ENCODE data around the gene LRCOL1. TPM values are rescaled to one million over a fixed set of nuclear protein-coding genes. Genes with fewer than 3 reads are reported as not detected.
A peak's percentile ranks its signal among the peaks of the same experiment; 100 is the strongest.
"Not testable (repeated sequence)": the region's sequence is repeated elsewhere in the genome, so short reads cannot be mapped to it uniquely, and the experiment has no call there.

Gene LRCOL1
- polyA plus RNA-seq, 2 donors: 0.22 TPM; not detected in 1

DNA sequence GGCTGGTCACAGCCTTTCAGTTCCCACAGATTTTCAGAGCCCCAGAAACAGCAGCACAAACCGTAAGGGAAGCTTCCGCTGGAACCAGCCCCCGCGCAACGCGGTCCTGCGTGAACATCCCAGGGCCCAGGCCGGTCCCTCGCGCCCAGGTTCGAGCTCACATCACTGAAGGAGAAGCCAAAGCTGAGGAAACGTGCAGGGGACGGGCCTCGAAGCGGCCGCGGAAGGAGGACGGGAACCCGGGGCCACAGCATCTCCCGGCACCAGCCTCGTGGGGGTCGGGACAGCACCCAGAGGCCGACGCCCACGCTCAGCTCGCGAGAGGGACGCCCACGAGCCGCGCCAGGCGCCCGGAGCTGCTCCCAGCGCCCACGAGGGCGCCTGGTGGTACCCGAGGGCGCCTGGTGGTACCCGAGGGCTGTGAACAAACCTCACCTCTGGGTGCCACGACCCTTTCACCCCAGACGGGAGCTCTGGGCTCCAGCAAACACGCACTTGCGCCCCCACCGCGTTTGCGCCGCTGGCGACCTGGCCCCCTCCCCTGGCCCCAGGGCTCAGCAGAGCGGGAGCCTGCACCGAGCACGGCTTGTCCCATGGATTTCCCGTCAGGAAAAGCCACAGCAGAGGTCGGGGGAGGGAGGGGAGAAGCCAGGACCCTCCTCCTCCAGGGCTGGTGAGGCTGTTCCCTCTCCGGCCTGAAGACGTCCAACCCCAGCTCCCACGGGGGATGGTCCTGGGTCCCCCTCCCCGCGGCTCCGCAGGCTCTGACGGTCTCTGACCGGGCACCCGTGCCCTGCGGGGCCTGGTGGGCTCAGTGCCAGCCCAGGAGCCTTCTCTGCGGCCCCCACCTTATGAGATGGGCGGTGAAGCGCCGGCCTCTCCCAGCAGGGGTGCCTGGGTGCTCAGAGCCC, 6.9 kb downstream of the LRCOL1 start:
- Histone ChIP-seq H3K36me3 (ENCODE audit: control insufficient read depth in 2 of 2, insufficient read depth in 2 of 2, low read length in 1 of 2) (no peaks in the 10 kb centered on the region), H3K4me3 (ENCODE audit: low read depth in 1 of 2, low read length in 2 of 2) (peak overlapping the region in 1 of 2 donors; percentile 32), H3K9me3 (ENCODE audit: control insufficient read depth in 2 of 2, insufficient read depth in 1 of 2, low read depth in 1 of 2, low read length in 1 of 2) (no peaks in the 10 kb centered on the region), H3K27ac (ENCODE audit: low read depth in 2 of 2, low read length in 1 of 2) (no peak overlapping the region), H3K4me1 (ENCODE audit: control insufficient read depth in 2 of 2, insufficient read depth in 2 of 2, low read length in 1 of 2) (peaks cover 3 to 14% of the 10 kb centered on the region in 2 donors), H3K27me3 (ENCODE audit: control insufficient read depth in 1 of 2, insufficient read depth in 2 of 2, low read length in 2 of 2) (peaks cover 4 to 7% of the 10 kb centered on the region in 2 donors)
- WGBS, 2 donors: 31 to 46% methylated on average over 39 to 67 of the region's 67 CpGs

DNA sequence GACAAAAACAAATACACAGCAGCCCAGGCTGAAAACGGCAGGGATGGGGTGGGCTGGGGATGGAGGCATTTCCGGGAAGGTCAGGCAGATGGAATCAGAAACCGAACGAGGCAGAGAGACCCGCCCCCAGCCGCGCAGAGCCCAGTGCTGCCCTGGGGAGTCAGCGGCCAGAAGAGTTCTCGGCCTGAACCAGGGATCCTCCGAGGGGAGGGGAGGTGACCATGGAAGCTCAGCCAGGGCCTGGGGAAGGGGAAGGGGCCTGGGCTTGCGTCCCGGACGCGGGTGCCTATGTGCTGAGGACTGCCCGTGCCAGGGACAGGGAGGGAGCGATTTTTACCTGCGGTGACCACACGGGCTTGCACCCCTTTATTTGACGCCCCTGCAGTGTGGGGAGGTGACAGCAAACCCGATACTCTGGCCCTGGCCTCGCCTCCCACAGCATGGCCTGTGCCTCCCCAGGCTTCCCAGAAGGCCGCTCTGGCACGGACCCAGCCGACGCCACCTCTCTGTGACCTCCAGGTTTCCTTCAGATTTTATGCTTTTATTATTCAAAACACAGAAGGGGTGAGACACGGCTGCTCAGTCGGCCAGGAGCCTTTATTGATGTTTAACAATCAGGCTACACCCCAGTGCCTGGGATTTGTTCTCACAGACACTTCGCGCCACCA, 7.7 kb downstream of the LRCOL1 start:
- WGBS, 2 donors: 39 to 51% methylated on average over 29 of the region's 29 CpGs
- H3K27me3 ChIP-seq (ENCODE audit: control insufficient read depth in 1 of 2, insufficient read depth in 2 of 2, low read length in 2 of 2): peaks cover 4 to 7% of the 10 kb centered on the region in 2 donors
- no peak overlapping the region for H3K4me3 ChIP-seq (ENCODE audit: low read depth in 1 of 2, low read length in 2 of 2)
- no peaks in the 10 kb centered on the region for H3K9me3 ChIP-seq (ENCODE audit: control insufficient read depth in 2 of 2, insufficient read depth in 1 of 2, low read depth in 1 of 2, low read length in 1 of 2)
- H3K27ac ChIP-seq (ENCODE audit: low read depth in 2 of 2, low read length in 1 of 2): peak overlapping the region in 1 of 2 donors; percentile 37
- H3K36me3 ChIP-seq (ENCODE audit: control insufficient read depth in 2 of 2, insufficient read depth in 2 of 2, low read length in 1 of 2): no peaks in the 10 kb centered on the region
- peaks cover 3 to 14% of the 10 kb centered on the region in 2 donors for H3K4me1 ChIP-seq (ENCODE audit: control insufficient read depth in 2 of 2, insufficient read depth in 2 of 2, low read length in 1 of 2)

DNA sequence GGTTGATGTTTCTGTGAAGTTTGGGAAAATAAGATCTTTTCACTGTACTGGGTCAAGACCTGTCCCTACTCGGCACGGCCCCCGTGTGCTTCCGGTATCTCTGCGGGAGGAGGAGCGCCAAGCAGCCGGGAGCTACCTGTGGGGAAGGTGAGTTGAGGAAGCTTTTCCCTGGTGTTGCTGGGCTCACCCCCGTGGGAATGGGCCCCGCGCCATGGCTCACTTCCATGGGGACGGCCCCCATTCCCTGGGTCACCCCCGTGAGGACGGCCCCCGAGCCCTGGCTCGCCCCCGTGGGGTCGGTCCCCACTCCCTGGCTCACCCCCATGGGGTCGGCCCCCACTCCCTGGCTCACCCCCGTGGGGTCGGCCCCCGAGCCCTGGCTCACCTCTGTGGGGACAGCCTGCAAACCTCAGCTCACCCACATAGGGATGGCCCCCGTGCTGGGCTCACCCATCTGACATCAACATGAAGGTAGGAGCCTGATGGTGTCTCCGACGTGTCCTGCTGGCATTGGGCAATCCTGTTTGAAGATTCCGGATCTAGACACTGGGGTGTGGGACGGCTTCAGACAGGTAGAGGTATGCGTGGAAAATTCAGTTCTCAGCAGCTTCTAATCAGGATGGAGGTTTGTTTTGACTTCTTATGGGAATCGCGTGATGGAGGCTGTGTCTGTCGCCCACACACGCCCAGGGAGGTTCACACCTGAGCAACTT, 9.1 kb downstream of the LRCOL1 start:
- Histone ChIP-seq H3K4me3 (ENCODE audit: low read depth in 1 of 2, low read length in 2 of 2) (no peak overlapping the region), H3K4me1 (ENCODE audit: control insufficient read depth in 2 of 2, insufficient read depth in 2 of 2, low read length in 1 of 2) (peaks cover 3 to 14% of the 10 kb centered on the region in 2 donors), H3K36me3 (ENCODE audit: control insufficient read depth in 2 of 2, insufficient read depth in 2 of 2, low read length in 1 of 2) (no peaks in the 10 kb centered on the region), H3K27ac (ENCODE audit: low read depth in 2 of 2, low read length in 1 of 2) (no peak overlapping the region), H3K9me3 (ENCODE audit: control insufficient read depth in 2 of 2, insufficient read depth in 1 of 2, low read depth in 1 of 2, low read length in 1 of 2) (no peaks in the 10 kb centered on the region), H3K27me3 (ENCODE audit: control insufficient read depth in 1 of 2, insufficient read depth in 2 of 2, low read length in 2 of 2) (peaks cover 4 to 7% of the 10 kb centered on the region in 2 donors)
- 65 to 75% methylated on average over 27 to 31 of the region's 31 CpGs for WGBS, 2 donors

DNA sequence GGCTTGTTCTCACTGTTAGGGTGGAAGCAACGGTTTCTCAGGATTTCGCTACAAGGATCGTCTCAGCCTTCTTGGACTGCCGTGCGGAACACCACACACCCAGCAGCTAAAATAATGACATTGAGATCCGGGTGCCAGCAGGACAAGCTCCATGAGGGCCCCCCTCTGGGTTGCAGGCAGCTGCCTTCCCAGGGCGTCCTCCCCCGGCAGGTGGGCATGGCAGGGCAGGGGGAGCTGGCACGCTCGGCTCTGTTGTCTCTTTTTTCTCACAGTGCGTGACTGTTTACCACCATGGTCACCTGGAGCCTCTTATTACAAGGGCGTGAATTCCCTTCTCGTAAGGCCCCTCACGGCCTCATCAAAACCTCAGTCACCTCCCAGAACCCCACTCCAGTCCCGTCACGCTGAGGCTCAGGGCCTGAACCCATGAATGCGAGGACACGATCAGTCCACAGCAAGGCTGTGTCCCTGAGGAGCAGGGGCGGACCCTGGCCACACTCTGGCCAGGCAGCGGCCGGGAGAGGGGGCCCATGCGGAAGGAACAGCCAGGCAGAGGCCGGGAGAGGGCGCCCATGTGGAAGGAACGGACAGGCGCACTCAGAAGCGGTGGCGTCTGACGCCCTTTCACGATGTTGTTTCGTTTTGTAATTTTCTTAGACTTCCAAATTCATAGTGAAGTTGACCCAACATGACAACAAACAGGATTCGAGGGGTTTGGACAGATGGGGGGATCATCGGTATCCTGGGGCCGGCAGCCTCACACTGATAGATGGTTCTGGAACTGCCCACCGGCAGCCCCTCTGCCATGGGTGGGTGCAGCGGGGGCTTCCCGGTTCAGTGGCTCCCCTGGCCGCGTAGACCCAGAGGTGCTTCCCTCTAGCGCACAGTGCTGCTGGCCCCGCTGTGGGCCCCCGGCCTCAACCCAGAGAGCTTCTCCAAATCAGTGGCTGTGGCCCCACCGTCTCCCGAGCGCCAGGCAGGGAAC, 10.0 kb downstream of the LRCOL1 start:
- Histone ChIP-seq H3K9me3 (ENCODE audit: control insufficient read depth in 2 of 2, insufficient read depth in 1 of 2, low read depth in 1 of 2, low read length in 1 of 2) (no peaks in the 10 kb centered on the region), H3K27me3 (ENCODE audit: control insufficient read depth in 1 of 2, insufficient read depth in 2 of 2, low read length in 2 of 2) (peaks cover 4 to 7% of the 10 kb centered on the region in 2 donors), H3K27ac (ENCODE audit: low read depth in 2 of 2, low read length in 1 of 2) (no peak overlapping the region), H3K36me3 (ENCODE audit: control insufficient read depth in 2 of 2, insufficient read depth in 2 of 2, low read length in 1 of 2) (no peaks in the 10 kb centered on the region), H3K4me3 (ENCODE audit: low read depth in 1 of 2, low read length in 2 of 2) (peak overlapping the region; percentile 2 to 35), H3K4me1 (ENCODE audit: control insufficient read depth in 2 of 2, insufficient read depth in 2 of 2, low read length in 1 of 2) (peaks cover 3 to 14% of the 10 kb centered on the region in 2 donors)
- WGBS, 2 donors: 22 to 32% methylated on average over 45 of the region's 45 CpGs

DNA sequence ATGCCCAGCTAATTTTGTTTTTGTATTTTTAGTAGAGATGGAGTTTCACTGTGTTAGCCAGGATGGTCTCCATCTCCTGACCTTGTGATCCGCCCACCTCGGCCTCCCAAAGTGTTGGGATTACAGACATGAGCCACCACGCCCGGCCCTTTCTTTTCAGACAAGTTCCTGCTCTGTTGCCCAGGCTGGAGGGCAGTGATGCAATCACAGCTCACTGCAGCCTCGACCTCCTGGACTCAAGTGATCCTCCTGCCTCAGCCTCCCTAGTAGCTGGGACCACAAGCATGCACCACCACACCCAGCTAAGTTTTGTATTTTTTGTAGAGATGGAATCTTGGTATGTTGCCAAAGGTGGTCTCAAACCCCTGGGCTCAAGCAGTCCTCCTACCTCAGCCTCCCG, 10.9 kb downstream of the LRCOL1 start:
- H3K4me3 ChIP-seq (ENCODE audit: low read depth in 1 of 2, low read length in 2 of 2); H3K27ac ChIP-seq (ENCODE audit: low read depth in 2 of 2, low read length in 1 of 2); H3K27me3 ChIP-seq (ENCODE audit: control insufficient read depth in 1 of 2, insufficient read depth in 2 of 2, low read length in 2 of 2); H3K36me3 ChIP-seq (ENCODE audit: control insufficient read depth in 2 of 2, insufficient read depth in 2 of 2, low read length in 1 of 2); H3K9me3 ChIP-seq (ENCODE audit: control insufficient read depth in 2 of 2, insufficient read depth in 1 of 2, low read depth in 1 of 2, low read length in 1 of 2): not testable (repeated sequence)
- H3K4me1 ChIP-seq (ENCODE audit: control insufficient read depth in 2 of 2, insufficient read depth in 2 of 2, low read length in 1 of 2): peaks cover 3 to 10% of the 10 kb centered on the region in 2 donors
- 59 to 74% methylated on average over 6 of the region's 6 CpGs for WGBS, 2 donors

DNA sequence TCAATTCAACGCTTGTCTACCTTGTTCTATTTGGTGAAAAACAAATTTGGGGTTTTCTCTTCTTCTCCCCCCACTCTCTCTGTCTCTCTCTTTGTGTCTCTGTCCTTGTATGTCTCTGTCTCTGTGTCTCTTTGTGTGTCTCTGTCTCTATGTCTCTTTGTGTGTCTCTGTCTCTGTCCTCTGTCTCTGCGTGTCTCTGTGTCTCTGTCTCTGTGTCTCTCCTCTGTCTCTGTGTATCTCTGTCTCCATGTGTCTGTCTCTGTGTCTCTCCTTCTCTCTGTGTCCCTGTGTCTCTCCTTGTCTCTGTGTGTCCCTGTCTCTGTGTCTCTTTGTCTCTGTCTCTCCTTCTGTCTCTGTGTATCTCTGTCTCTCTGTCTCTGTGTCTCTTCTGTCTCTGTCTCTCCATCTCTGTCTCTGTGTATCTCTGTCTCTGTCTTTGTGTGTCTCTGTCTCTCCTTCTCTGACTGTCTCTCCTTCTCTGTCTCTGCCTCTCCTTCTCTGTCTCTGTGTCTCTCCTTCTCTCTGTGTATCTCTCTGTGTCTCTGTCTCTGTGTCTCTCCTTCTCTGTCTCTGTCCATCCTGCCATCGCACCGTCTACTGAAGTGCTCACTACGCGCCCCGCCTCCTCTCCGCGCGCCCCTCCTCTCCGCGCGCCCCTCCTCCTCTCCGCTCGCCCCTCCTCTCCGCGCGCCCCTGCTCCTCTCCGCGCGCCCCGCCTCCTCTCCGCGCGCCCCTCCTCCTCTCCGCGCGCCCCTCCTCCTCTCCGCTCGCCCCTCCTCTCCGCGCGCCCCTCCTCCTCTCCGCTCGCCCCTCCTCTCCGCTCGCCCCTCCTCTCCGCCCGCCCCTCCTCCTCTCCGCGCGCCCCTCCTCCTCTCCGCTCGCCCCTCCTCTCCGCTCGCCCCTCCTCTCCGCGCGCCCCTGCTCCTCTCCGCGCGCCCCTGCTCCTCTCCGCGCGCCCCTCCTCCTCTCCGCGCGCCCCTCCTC, 12.8 kb downstream of the LRCOL1 start:
- H3K4me3 ChIP-seq (ENCODE audit: low read depth in 1 of 2, low read length in 2 of 2): peak overlapping the region; percentile 37 to 51
- H3K36me3 ChIP-seq (ENCODE audit: control insufficient read depth in 2 of 2, insufficient read depth in 2 of 2, low read length in 1 of 2): no peaks in the 10 kb centered on the region
- WGBS, 2 donors: 4 to 9% methylated on average over 17 to 55 of the region's 58 CpGs
- H3K27me3 ChIP-seq (ENCODE audit: control insufficient read depth in 1 of 2, insufficient read depth in 2 of 2, low read length in 2 of 2): no peaks in the 10 kb centered on the region
- peaks cover 3 to 6% of the 10 kb centered on the region in 2 donors for H3K4me1 ChIP-seq (ENCODE audit: control insufficient read depth in 2 of 2, insufficient read depth in 2 of 2, low read length in 1 of 2)
- no peaks in the 10 kb centered on the region for H3K9me3 ChIP-seq (ENCODE audit: control insufficient read depth in 2 of 2, insufficient read depth in 1 of 2, low read depth in 1 of 2, low read length in 1 of 2)
- H3K27ac ChIP-seq (ENCODE audit: low read depth in 2 of 2, low read length in 1 of 2): no peak overlapping the region

DNA sequence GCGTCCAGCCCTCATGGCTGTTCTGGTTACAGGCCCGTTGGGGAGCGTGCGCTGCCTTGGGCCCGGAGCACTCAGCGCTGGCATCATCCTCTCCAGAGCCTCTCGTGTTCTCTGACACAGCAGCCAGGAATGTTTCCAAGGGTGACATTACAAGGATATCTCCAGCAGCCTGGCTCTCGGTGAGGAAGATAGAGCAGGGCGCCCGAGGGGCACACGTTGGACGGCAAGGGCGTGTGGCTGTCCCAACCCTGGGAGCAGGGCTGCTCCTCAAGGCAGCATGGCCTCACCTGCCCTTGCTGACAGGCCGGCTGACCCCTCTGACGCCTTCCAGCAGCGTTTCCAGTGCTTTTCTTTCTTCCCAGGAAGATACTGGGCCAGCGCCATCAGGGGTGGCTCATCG, 14.4 kb downstream of the LRCOL1 start:
- Histone ChIP-seq H3K4me3 (ENCODE audit: low read depth in 1 of 2, low read length in 2 of 2) (no peak overlapping the region), H3K36me3 (ENCODE audit: control insufficient read depth in 2 of 2, insufficient read depth in 2 of 2, low read length in 1 of 2) (no peaks in the 10 kb centered on the region), H3K27me3 (ENCODE audit: control insufficient read depth in 1 of 2, insufficient read depth in 2 of 2, low read length in 2 of 2) (no peaks in the 10 kb centered on the region), H3K4me1 (ENCODE audit: control insufficient read depth in 2 of 2, insufficient read depth in 2 of 2, low read length in 1 of 2) (peaks cover 3 to 4% of the 10 kb centered on the region in 2 donors), H3K9me3 (ENCODE audit: control insufficient read depth in 2 of 2, insufficient read depth in 1 of 2, low read depth in 1 of 2, low read length in 1 of 2) (no peaks in the 10 kb centered on the region), H3K27ac (ENCODE audit: low read depth in 2 of 2, low read length in 1 of 2) (no peak overlapping the region)
- 74 to 77% methylated on average over 18 of the region's 18 CpGs for WGBS, 2 donors

DNA sequence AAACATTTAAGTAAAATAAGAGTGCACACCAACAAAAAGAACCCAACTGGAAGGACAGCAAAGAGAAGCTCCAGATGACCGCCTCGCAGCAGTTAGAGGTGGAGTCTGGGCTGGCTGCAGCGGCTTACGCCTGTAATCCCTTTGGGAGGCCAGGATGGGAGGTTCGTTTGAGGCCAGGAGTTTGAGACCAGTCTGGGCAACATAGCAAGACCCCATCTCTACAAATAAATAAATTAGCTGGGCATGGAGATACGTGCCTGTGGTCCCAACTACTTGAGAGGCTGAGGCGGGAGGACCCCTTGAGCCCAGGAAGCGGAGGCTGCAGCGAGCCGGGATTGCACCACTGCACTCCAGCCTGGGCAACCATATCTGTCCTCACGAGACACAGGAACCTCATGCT, 15.2 kb downstream of the LRCOL1 start:
- H3K36me3 ChIP-seq (ENCODE audit: control insufficient read depth in 2 of 2, insufficient read depth in 2 of 2, low read length in 1 of 2): no peaks in the 10 kb centered on the region
- peaks cover 0 to 4% of the 10 kb centered on the region in 2 donors for H3K4me1 ChIP-seq (ENCODE audit: control insufficient read depth in 2 of 2, insufficient read depth in 2 of 2, low read length in 1 of 2)
- H3K27me3 ChIP-seq (ENCODE audit: control insufficient read depth in 1 of 2, insufficient read depth in 2 of 2, low read length in 2 of 2): no peaks in the 10 kb centered on the region
- H3K27ac ChIP-seq (ENCODE audit: low read depth in 2 of 2, low read length in 1 of 2): no peak overlapping the region
- H3K4me3 ChIP-seq (ENCODE audit: low read depth in 1 of 2, low read length in 2 of 2): no peak overlapping the region
- no peaks in the 10 kb centered on the region for H3K9me3 ChIP-seq (ENCODE audit: control insufficient read depth in 2 of 2, insufficient read depth in 1 of 2, low read depth in 1 of 2, low read length in 1 of 2)
- WGBS, 2 donors: 78 to 89% methylated on average over 11 of the region's 11 CpGs
